Measurements from ENCODE around the gene ZBTB38.

ZBTB38 gene

DNA sequence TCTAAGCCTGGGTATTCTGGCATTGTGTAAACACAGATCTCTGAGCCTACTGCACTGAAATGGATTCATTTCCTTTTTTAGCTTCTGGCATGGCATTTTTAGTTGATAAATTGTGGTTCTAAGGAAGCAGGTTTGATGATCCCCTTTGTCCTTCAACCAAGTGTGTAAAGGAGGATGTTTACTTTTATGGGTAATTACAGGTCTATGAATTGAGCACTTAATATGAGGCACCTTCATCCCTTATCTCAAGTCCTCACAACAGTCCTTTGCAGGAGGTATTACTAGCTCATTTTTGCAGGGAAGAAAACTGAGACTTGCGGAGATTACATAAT is 30.8 kb upstream of the ZBTB38 start:
- no peak for DNase-seq

DNA sequence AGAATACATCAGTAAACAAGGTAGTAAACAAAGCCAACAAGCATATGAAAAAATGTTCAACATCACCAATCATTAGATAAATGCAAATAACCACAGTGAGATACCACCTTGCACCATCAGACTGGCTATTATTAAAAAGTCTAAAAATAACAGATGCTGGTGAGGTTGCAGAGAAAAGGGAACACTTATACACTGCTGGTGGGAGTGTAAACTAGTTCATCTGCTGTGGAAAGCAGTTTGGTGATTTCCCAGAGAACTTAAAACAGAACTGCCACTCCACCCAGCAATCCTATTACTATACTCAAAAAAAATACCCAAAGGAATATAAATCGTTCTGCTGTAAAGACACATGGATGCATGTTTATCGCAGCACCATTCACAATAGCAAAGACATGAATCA is 30.3 kb upstream of the ZBTB38 start:
- DNase-seq, result peak; percentile 18 to 57

DNA sequence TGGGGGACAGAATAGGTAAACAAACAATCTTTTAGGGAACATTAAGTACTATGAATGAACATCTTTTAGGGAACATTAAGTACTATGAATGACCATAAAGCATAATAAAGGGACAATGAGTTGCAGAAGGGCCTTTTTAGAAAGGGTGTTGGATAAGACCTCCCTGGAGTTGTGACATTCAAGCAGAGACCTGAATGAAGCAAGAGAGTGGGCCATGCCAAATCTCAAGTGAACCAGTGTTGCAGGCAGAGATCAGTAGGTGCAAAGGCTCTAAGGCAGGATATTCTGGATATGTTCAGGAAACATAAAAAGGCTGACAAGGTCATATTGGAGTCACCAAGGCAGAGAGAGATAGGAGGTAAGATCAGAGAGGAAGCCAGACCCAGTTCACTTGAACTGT is 29.4 kb upstream of the ZBTB38 start:
- peak in 1 of 2 donors; percentile 7 for DNase-seq

DNA sequence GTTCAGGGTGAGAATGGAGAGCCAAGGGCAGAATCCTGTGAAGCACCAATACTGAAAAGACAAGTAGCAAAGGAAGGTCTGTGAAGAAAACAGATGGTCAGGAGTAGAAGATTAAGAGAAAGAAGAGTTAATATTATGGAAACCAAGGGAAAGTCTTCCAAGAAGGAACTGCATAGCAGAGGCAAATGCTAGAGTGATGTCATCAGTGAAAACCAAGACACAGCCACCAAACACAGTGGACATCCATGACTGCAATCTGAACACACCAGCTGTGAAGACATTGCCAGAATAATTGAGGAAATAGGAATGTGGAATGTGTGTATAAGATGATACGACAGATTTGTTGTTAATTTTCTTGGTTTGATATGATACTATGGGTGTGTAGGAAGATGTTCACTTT is 26.8 kb upstream of the ZBTB38 start:
- DNase-seq, result peak; percentile 6 to 47

DNA sequence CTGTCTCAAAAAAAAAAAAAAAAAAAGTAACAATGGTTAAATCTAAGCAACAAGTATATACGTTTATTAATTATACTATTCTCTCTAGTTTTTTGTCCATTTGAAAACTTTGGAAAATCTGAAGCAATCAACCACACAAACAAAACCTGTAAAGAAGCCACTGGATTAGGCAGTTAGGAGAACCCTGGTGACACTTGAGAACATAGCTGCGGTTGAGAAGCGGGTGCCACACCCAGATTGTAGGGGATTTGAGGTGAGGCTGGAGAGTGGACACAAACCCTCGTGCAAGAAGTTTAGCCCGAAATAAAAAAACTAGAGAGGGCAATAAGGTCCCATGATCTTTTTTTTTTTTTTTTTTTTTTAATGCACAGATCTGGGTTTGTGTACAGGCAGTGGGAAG is 25.9 kb upstream of the ZBTB38 start:
- no peak for DNase-seq

DNA sequence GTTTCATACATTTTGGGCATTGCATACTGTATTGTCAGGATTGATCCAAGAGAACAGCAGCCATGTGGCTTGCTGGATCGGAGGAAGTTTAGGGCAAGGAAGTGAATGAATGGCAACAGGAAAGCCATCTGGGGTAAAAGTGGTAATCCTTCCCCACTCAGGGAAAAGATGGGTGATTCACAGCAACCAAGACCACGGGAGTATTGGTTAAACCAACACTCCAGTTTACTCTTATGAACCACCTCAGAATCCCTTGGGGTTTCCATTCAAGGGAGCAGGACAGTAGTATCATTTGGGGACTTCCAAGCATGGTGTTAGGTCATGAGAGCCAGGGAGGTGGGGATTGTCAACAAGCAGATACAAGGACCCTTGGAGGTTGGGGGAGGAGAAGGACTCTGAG is 25.2 kb upstream of the ZBTB38 start:
- DNase-seq, result no peak

DNA sequence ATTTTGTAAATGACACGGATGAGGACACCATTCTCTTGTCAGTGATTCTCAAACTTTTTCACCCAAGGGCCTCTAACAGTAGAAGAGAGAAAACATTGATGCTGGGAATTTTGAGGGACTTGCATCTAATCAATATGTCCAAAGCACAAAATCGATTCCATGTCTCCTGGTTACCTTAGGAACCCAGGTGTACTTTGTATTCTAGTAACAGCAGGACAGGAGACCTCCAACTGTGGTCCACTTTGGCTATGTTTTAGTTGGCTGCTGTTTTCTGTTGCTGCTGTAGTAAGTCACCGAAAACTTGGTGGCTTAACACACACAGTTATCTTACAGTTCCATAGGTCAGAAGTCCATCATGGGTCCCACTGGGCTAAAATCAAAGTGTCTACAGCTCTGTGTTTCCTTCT is 24.4 kb upstream of the ZBTB38 start:
- no peak for DNase-seq

DNA sequence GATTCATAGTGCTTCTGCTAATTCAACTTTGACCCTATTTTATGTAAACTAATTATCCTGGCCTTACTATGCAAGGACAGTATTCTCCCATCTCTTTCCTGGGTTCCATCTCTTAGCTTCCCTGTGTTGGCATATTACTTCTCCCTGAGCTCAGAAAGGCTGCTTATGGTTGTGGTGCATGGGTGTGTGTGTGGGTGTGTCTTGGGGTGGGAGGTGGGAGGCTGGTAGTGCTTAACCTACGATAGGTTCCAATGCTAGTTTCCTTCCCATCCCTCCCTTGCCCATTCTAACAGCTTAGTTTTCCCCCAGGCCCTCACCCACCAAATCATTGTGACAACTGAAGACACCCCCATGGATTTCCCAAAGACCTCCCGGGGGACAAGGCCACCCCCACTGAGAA is 22.8 kb upstream of the ZBTB38 start:
- DNase-seq, result no peak

DNA sequence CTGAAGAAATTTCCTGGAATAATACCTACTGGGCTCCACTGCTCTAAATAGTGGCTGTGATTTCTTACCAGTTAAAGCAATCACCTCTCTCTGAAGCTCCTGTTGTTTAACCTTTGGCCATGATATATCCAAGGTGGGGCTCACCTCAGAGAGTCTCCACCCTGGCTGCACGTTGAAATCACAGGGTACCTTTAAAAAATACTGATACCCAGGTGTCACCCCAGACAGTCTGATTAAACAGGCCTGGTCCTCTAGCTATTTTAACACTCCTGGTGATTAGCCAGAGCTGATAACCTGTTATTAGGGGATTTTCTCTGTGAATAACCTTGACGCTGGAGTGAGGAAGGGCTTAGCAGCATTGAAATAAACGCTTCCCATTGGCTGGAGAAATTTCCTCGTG is 22.3 kb upstream of the ZBTB38 start:
- DNase-seq, result no peak

DNA sequence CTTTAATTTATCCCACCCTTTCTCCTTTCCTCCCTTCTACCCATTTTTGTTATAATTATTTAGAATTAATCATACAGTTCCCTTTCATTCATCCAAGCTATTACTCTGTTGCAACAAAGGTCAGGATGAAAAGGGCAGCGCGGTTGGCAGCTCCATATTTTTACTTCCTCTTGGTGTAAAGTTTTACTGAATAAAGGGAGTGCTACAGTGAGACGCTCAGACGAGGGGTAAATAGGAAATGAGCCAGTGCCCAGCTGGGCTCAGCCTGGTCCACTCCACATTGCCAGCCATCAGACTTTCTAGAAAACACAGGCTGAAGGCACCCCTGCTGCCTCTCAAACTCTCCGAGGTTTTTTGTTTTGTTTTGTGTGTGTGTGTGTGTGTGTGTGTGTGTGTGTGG is 21.9 kb upstream of the ZBTB38 start:
- peak; percentile 31 to 32 for DNase-seq

DNA sequence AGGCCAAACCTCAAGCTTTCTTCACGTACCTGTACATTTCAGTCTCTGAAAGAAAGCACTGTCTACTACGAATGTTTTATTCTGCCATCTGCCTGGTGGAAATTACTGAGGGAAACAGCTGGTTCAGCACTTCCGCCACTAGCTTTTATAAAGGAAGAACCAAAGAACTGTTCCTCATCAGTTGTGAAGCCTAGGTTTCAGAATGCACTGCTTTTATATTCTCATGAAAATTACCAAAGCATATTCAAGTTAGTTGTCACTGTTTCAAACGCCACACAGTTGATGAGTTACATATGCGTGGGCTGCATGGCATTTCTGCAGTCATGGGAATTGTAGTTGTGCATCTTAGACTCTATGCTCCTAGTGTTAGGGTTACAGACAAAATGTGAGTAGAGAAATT is 21.5 kb upstream of the ZBTB38 start:
- DNase-seq, result peak; percentile 42 to 43

DNA sequence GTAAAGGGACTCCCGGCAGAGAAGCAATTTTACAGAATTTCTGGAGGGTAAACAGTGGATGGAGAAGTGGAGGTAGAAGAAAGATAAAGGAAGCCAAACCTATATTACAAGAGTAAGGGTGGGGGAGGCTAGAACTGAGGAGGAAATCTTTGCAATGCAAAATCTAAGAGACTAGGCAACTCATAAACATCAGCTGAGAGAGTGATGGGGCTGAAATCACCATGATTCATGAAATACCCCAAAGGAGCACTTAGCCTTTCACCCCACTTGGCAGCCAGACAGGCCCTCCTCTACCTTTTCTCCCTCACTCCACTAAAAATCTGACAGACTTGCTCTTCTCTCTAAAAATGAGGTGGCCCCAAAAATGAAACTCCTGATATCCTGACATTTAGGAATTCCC is 19.5 kb upstream of the ZBTB38 start:
- DNase-seq, result no peak

DNA sequence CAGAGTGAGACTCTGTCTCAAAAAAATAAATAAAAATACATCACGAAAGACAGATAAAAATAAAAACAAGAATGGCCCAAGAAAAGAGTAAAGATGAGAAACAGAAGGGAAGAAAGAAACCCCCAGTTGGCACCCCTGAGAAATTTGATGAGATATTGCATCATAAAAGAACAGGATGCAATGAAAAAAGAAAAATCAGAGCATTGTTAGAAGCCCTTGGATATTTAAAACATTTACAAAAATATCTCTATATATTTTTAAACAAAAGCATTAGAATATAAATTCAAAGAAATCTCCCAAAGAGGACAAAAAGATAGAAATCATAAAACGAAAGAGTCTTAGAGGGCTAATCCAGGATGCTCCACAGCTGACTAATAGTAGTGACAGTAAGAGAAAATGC is 18.6 kb upstream of the ZBTB38 start:
- DNase-seq, result no peak

DNA sequence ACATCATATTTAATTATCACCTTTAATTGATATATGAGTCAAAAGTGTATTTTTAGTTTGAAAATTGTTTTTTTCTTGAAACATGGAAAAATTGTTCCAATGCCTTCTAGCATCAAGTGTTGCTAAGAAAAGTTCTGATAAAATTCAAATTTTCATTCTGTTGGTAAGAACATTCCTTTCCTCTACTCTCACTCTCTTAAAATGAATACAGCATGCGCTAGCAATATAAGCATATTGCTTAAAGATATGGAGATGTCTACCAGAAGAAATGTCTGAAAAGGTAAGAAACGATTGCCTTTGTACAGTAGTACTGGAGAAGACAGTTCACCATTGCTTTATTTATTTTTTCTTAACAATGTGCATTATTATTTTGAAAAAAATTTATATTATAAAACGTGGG is 17.6 kb upstream of the ZBTB38 start:
- no peak for DNase-seq

DNA sequence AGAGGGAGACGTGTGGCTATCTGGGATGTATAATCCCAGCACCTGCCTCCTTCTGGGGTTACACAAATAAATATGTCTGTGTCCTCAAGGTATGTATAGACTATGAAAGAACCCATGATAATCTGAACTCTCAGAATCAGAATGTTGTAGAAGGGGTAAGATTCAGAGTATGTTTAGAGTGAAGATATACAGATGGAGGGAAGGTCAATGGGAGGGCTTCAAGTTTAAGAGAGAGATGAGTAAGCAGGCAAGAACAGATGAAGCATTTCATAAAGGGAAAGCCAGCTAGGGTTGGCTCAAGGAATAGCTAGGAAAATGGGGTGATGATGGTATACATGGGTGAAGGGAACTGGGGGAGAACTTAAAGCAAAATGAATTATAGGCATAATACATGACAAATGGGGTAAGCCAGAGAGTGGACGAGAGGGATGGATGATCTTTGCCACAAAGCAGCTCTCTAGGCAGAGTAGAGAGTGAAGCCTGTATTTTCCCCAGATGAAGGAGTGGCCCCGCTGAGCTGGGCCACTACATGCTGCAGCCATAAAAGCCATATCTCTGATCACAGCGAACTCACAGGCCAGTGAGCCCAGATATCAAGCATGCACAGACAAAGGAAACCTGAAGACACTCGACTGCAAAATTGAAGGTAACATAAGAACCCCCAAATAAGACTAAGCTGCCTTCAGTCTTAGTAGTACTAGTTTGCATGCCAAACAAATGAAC is 15.9 kb upstream of the ZBTB38 start:
- DNase-seq, result no peak

DNA sequence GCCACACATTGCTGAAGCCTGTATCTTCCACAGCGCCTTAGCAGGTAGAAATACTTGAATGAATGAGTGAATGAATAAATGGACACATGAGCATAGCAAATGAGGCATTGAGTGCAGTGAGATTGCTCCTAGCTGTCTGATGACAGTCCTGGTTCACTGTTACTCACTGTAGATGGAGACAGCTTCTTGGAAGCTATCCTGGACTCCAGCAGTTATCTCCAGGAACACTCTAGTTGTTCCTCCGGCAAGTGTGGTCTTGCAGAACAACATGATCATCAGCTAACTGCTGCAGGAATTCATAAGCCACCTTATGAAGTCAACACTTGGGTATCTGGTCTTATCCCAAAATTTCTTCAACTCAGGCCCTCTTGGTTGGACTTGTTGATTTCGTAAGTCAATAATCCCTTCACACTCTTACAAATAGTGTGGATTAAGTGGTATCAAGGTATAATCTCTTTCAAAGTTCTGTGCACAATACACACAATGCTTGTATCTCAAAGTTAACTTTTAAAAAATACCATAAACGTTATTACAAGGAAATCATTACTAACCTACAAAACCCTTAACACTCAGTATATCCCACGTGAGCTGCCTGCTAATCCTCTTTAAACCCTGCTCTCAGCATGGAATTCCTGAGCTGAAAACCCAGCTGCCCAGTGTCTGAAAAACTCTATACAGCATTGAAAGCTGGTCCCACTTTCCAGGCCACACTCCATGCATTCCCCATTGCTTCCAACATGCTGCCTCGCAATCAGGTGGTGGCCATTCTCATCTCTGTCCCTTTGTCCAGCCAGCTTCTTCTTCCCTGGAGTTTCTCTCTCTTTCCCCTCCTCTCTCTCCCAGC is 14.4 kb upstream of the ZBTB38 start:
- no peak for DNase-seq

DNA sequence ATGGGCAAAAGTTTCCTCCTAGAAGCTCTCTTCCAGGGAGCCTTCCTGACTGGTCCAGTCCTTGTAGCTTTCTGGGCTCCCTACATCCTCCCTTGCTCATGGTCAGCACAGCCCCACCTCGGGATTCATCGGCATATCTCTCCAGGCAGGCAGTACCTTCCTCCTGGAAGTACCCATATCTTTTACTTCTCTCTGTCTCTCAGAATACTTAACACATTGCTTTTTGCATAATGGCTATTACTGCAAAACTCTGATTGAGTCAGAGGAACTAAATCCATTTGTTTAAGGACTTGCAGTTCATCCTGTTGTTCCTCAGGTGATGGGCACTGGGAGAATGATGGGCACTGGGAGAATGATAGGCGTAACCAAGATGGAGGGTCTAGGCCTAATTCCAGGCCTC is 13.8 kb upstream of the ZBTB38 start:
- no peak for DNase-seq

DNA sequence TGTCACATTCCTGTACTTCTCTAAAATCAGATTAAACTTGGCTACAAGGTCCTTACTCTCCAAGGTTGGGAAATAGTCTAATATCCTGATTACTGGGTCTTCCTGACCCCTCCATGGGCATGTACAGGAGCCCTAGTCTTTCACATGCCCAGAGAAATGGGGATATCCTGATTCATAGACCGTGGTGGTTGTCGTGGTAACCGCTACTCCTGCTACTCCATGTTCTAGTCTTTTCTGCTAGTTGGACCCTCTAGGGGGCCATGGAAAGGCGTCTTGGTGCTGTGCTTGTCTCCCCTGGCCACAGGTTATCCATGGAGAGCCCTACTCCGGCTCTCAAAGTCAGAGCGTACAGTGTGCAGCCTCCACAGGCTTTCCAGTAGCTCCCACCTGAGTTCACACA is 13.1 kb upstream of the ZBTB38 start:
- no peak for DNase-seq

DNA sequence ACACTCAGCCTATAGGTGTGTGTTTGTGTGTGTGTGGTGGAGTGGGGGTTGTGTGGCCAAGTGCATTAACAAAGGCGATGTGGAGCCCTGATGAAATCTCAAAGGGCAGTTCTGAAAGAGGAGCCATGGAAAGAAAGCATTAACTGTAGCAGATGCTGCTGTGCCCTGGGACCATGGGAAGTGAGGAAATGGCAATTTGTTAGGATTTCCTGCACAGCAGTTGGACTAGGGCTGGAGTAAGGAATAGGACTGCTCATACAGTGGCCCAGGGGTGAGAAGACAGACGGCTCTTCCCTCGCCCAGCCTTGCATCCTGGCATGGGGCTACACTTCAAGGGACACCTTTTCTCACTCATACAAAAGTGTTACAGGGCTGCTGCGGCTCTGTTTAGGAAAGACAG is 12.3 kb upstream of the ZBTB38 start:
- DNase-seq, result no peak

DNA sequence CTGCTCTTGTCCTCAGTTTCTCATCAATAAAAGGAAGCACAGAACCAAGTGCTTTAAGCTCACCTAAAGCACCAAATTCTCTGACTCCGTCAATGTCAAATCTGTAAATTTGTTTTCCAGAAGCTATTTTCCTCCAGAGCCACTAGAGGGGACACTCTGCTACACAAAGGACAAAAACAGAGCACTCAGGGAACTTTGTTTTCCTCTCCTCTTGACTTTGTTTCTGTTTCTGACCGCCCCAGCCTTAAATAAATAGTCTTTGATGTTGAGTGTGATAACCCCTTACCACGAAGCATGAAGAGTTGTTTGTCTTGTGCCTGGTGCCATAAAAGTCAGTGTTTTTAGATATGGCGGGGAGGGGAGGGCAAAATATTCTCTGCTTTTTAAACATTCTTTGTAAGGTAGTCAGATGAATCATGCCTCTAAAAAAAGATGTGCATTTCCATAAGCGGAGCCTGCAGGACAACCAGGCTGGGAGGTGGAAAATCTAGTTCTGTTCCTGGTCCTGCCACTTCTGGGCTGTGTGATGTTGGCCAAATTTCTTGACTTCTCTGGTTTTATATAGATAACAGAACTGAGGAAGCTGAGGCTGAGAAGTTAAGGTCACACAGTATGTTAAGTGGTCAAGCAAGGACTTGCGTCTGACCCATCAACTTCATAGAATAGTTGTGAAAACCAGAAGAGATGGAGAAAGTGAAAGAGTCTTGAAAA is 7.3 kb upstream of the ZBTB38 start:
- DNase-seq, result peak; percentile 41 to 53

DNA sequence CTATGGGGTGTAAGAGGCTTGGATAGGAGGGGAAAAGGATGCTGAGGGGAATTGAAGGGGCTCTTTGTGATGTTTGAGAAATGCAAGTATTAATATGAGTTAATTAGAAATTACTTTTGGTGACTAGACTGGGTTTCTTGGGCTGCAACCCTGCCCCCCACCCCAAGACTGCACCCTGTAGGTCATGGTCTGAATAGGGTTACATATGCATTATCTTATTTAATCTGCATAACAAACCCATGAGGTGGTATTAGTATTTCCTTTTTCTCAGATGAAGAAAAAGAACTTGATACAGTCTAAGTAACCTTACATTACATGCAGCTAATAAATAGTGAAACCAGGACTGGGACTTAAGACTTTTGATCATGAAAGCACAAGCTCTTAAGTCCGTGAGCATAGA is 5.6 kb upstream of the ZBTB38 start:
- DNase-seq, result no peak

DNA sequence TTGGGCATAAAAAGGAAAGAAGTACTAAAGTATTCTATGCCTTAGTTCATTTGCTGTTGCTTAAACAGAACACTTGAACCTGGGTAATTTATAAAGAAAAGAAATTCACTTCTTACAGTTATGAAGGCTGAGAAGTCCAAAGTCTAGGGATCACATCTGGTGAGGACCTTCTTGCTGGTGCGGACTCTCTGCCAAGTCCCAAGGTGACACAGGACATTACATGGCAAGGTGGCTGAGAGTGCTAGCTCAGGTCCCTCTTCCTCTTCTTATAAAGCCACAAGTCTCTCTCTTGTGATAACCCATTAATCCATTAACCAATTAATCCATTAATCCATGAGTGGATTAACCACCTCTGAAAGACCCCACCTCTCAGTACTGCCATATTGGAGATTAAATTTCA is 3.1 kb upstream of the ZBTB38 start:
- no peak for DNase-seq

DNA sequence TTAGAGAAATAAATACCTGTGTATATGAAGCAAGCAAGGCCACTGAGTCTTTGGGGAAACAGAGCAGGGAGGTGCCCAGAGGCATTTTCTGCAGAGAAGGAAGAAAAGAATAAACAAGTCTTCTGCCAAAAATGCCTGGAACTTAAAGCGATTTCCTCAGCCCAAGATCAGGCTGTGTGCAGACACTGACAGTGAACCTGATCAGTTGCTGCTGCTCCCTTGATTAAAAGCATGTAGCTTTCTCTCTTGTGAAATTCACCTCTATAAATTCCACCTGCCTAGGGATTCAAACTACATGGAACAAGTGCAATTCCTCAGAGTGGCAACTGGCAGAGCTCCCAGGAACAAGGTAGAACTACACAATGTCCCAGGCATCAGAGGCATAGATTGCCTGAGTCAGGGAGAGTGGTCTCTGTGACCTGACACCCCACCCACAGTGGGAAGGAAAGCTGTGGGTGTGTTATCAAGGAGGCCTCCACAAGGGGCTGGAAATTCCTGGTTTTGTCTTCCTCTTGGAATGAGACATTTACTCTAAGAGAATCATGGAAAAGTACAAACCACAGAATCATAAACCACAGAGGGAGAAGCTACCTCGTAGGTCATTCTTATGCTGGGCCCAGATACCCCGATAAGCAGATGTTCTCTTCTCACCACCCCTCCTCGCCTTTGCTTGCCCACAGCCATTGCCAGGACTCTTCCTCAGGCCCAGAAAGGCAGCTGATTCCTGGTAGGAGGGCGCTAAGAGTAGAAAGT is 1.8 kb upstream of the ZBTB38 start:
- no peak for DNase-seq

Measured in inflammatory macrophage (primary cell).